ENCODE results near the gene YARS1. TPM values are rescaled to one million over a fixed set of nuclear protein-coding genes. Genes with fewer than 3 reads are reported as not detected.

Gene YARS1
- total and polyA plus RNA-seq, 2 experiments from 2014 or later, result 135 to 179 TPM

- Histone ChIP-seq H4K20me1 (ENCODE audit: insufficient read depth) (no peaks in the 10 kb centered on the region), H3K27me3 (replicated peaks; ENCODE audit: insufficient read depth) (no peaks in the 10 kb centered on the region), H3K9ac (no peak overlapping the region), H3K4me1 (ENCODE audit: insufficient read depth) (peaks cover 6% of the 10 kb centered on the region; the same call in 1 of the 2 replicates), H3K9me3 (ENCODE audit: low read depth) (no peaks in the 10 kb centered on the region), H3K9me2 (ENCODE audit: insufficient read depth) (no peaks in the 10 kb centered on the region), H3K27ac (no peak overlapping the region), H3K4me2 (ENCODE audit: unreplicated experiment) (no peak overlapping the region), H3K36me3 (ENCODE audit: low read depth) (no peaks in the 10 kb centered on the region; the same call in 1 of the 2 replicates), H2AFZ (no peak overlapping the region), H3K4me3 (no peak overlapping the region), H3K79me2 (ENCODE audit: insufficient read depth) (no peaks in the 10 kb centered on the region), H3F3A (ENCODE audit: insufficient read depth) (no peaks in the 10 kb centered on the region)
- DNase-seq, result no peak
- WGBS, 2 experiments (ENCODE audit: low coverage in 1 of 2, low lambda C conversion rate in 2 of 2, missing lambda C conversion rate in 2 of 2), result 93 to 98% methylated on average over 4 of the region's 4 CpGs
- in situ Hi-C loops (cut with MboI), result no loop called here
- TF ChIP-seq EZH2 (IDR thresholded peaks at IDR 0.05; ENCODE audit: insufficient read depth, poor library complexity, severe bottlenecking) (no peak), EZH2phosphoT487 (IDR thresholded peaks at IDR 0.05; ENCODE audit: insufficient read depth, low read depth) (no peak)
Measured at GRCh38 chr1:32863218-32863880, 46.2 kb upstream of the YARS1 start.

- peak; percentile 39 for DNase-seq
- no peak overlapping the region for H3K9ac ChIP-seq
- peaks cover 6% of the 10 kb centered on the region; the same call in 1 of the 2 replicates for H3K4me1 ChIP-seq (ENCODE audit: insufficient read depth)
- H3K9me3 ChIP-seq (ENCODE audit: low read depth), result no peaks in the 10 kb centered on the region
- H3K4me3 ChIP-seq, result no peak overlapping the region
- no peaks in the 10 kb centered on the region for H3K79me2 ChIP-seq (ENCODE audit: insufficient read depth)
- no peaks in the 10 kb centered on the region for H3K27me3 ChIP-seq (replicated peaks; ENCODE audit: insufficient read depth)
- WGBS, 2 experiments (ENCODE audit: low coverage in 1 of 2, low lambda C conversion rate in 2 of 2, missing lambda C conversion rate in 2 of 2), result 59 to 63% methylated on average over 3 of the region's 3 CpGs
- no peaks in the 10 kb centered on the region for H3K9me2 ChIP-seq (ENCODE audit: insufficient read depth)
- no peak overlapping the region for H3K27ac ChIP-seq
- H4K20me1 ChIP-seq (ENCODE audit: insufficient read depth), result no peaks in the 10 kb centered on the region
- no peaks in the 10 kb centered on the region for H3F3A ChIP-seq (ENCODE audit: insufficient read depth)
- no peak for TF ChIP-seq EZH2phosphoT487 (IDR thresholded peaks at IDR 0.05; ENCODE audit: insufficient read depth, low read depth)
- no peak for TF ChIP-seq EZH2 (IDR thresholded peaks at IDR 0.05; ENCODE audit: insufficient read depth, poor library complexity, severe bottlenecking)
- H3K4me2 ChIP-seq (ENCODE audit: unreplicated experiment), result no peak overlapping the region
- in situ Hi-C loops (cut with MboI), result no loop called here
- peaks cover 6% of the 10 kb centered on the region; the same call in 1 of the 2 replicates for H3K36me3 ChIP-seq (ENCODE audit: low read depth)
- no peak overlapping the region for H2AFZ ChIP-seq
Measured at GRCh38 chr1:32861904-32862695, 44.9 kb upstream of the YARS1 start.

GRCh38 chr1:32860566-32860965 is 43.4 kb upstream of the YARS1 start:
- Histone ChIP-seq H3K4me2 (ENCODE audit: unreplicated experiment) (no peak overlapping the region), H3K9ac (no peak overlapping the region), H4K20me1 (ENCODE audit: insufficient read depth) (no peaks in the 10 kb centered on the region), H3K4me1 (ENCODE audit: insufficient read depth) (peaks cover 6% of the 10 kb centered on the region; the same call in 1 of the 2 replicates), H3K36me3 (ENCODE audit: low read depth) (peaks cover 16% of the 10 kb centered on the region), H3K79me2 (ENCODE audit: insufficient read depth) (no peaks in the 10 kb centered on the region), H3K9me2 (ENCODE audit: insufficient read depth) (no peaks in the 10 kb centered on the region), H3K27ac (no peak overlapping the region), H3K4me3 (no peak overlapping the region), H3K9me3 (ENCODE audit: low read depth) (no peaks in the 10 kb centered on the region), H2AFZ (no peak overlapping the region), H3K27me3 (replicated peaks; ENCODE audit: insufficient read depth) (no peaks in the 10 kb centered on the region), H3F3A (ENCODE audit: insufficient read depth) (no peaks in the 10 kb centered on the region)
- in situ Hi-C loops (cut with MboI), result no loop called here
- DNase-seq, result no peak
- TF ChIP-seq EZH2phosphoT487 (IDR thresholded peaks at IDR 0.05; ENCODE audit: insufficient read depth, low read depth) (no peak), EZH2 (IDR thresholded peaks at IDR 0.05; ENCODE audit: insufficient read depth, poor library complexity, severe bottlenecking) (no peak)

GRCh38 chr1:32859915-32860314 is 42.8 kb upstream of the YARS1 start:
- H2AFZ ChIP-seq, result no peak overlapping the region
- H3K4me3 ChIP-seq, result no peak overlapping the region
- H3K27ac ChIP-seq, result no peak overlapping the region
- no peaks in the 10 kb centered on the region for H3K9me3 ChIP-seq (ENCODE audit: low read depth)
- no peaks in the 10 kb centered on the region for H3K9me2 ChIP-seq (ENCODE audit: insufficient read depth)
- DNase-seq, result no peak
- H3K4me2 ChIP-seq (ENCODE audit: unreplicated experiment), result no peak overlapping the region
- H3K27me3 ChIP-seq (replicated peaks; ENCODE audit: insufficient read depth), result no peaks in the 10 kb centered on the region
- H3K9ac ChIP-seq, result no peak overlapping the region
- H3K79me2 ChIP-seq (ENCODE audit: insufficient read depth), result no peaks in the 10 kb centered on the region
- in situ Hi-C loops (cut with MboI), result no loop called here
- peaks cover 6% of the 10 kb centered on the region; the same call in 1 of the 2 replicates for H3K4me1 ChIP-seq (ENCODE audit: insufficient read depth)
- TF ChIP-seq EZH2phosphoT487 (IDR thresholded peaks at IDR 0.05; ENCODE audit: insufficient read depth, low read depth), result no peak
- TF ChIP-seq EZH2 (IDR thresholded peaks at IDR 0.05; ENCODE audit: insufficient read depth, poor library complexity, severe bottlenecking), result no peak
- H4K20me1 ChIP-seq (ENCODE audit: insufficient read depth), result no peaks in the 10 kb centered on the region
- H3F3A ChIP-seq (ENCODE audit: insufficient read depth), result no peaks in the 10 kb centered on the region
- WGBS, 2 experiments (ENCODE audit: low coverage in 1 of 2, low lambda C conversion rate in 2 of 2, missing lambda C conversion rate in 2 of 2), result 95 to 97% methylated on average over 2 of the region's 2 CpGs
- H3K36me3 ChIP-seq (ENCODE audit: low read depth), result peaks cover 22% of the 10 kb centered on the region
